HG02642 (cell line): ENCODE results near the gene RBM20.
"Not testable (repeated sequence)": the region's sequence is repeated elsewhere in the genome, so short reads cannot be mapped to it uniquely, and the experiment has no call there.

Experiments used
- ATAC-seq: cut with Tn5 transposase; IDR thresholded peaks from one replicate; pipeline ENCODE4 v1.9.1; 2021; ENCODE audit warnings: mild to moderate bottlenecking; ENCODE audit not compliant: unreplicated experiment, poor library complexity

Gene RBM20

DNA sequence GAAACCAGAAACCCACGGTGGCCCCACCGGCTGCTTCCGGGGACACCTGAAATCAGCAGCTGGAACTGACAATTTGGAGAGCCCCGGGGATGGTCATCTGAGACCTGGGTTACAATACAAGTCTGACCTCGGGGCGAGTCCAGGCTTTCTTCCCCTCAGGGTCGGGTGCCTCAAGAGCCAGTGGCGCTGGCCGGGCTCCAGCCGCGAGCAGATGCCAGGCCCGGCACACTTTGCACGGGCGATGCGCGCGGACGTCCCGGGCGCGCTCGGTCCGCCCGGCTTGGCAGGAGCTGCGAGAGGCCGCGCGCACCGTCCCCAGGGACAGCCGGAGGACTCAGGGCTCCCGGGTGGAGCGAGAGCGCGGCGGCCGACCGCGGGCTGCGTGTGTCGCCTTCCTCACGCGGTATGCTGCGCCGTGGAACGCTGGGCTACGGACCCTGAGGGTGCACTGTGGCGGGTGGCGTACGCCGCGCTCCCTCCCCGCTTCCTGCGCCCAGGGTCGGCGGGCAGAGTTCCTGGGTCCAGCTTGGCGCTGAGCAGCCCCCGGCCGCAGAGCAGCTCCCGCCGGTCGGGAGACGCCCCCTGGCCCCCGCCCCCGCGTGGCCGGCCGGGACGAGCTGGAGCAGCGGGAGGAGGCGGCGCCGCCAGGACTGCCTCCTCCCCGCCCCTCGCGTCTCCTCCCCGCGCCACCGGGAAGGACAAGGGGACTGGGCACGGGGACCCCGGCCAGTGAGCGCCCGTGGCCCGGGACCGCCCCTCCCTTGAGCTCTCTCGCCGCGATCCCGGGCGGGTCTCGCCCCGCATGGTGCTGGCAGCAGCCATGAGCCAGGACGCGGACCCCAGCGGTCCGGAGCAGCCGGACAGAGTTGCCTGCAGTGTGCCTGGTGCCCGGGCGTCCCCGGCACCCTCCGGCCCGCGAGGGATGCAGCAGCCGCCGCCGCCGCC, at the start of gene RBM20:
Gene RBM20, plus strand, starts transcription at position 684 of the 945 bp plus-strand sequence. Its CDS starts 119 bp downstream, at position 803.
- ATAC-seq = peak; percentile 62

DNA sequence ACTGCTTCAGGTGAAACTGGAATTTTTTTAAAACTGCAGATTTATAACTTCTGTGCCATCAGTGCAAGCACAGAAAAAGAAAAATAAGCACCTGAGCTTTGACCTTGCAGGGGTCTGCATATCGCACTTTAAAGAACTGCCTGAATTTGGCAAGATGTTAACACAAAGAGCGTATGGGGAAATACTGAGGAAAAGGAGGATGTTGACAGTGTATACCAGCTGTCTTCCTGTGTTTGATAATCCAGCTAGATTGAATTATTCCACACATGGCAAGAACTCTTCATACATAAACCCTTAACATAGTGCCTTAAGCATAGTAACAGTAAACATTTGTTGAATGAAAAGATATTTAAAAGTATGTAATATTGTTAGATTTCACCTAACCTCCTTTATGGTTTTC, 46.7 kb upstream of the RBM20 start:
- ATAC-seq = no peak

DNA sequence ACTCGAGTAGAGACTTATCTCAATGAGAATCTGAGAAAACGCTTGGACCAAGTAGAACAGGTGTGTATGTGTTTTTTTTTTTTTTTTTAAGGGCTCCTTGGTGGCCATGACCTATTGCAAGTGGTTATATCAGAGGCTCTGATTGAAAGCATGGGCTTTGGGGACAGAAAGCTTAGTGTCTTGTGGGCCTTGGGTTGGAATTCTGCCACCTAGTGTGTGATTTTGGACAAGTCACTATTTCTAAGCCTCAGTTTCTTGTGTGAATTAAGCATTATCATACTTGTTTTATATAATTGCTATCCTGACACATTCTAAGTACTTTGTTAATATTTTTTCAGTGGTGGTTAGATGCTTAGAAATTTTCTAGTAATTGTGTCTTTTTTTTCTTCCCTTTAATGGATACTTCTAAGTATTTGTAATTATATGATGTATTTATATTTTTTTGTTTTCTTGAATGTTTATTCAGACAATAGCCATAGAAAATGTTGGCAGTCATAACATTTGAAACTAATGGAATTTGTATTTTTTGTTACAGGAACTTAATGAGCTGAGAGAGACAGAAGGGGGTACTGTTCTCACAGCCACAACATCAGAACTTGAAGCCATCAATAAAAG, 43.5 kb upstream of the RBM20 start:
- peak; percentile 66 for ATAC-seq

DNA sequence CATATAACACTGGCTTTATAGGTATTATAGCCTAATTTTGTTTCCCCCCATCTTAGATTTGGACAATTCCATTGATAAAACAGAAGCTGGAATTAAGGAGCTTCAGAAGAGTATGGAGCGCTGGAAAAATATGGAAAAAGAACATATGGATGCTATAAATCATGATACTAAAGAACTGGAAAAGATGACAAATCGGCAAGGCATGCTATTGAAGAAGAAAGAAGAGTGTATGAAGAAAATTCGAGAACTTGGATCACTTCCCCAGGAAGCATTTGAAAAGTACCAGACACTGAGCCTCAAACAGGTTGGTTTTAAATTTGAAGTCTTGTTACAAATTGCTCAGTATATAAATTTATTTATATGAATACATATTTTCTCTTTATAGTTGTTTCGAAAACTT, 42.6 kb upstream of the RBM20 start:
- ATAC-seq = no peak

- no peak for ATAC-seq
Observed at GRCh38 chr10:110608087-110608486, 36.0 kb upstream of the RBM20 start.

DNA sequence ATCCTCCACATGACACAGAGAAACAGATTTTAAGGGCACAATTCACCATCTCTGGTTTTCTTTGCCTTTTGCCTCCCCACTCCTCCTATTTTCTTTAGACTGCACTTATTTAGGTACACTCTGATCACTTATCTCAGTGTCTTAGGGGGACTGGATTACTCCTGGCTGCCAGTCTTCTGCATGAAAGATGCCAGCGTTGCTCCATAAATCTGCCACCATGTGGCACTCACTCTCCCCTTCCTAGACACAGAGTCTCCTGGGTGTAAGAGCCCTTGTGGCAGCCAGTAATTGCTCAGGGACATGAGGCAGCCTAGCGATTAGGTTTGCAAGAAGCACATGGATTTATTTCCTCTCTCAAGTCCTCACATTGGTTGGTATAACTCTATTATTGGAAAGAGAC, 34.5 kb upstream of the RBM20 start:
- no peak for ATAC-seq

- no peak for ATAC-seq
Observed at GRCh38 chr10:110610308-110610774, 33.8 kb upstream of the RBM20 start.

GRCh38 chr10:110610781-110611180, 33.4 kb upstream of the RBM20 start:
- ATAC-seq = not testable (repeated sequence)

- peak; percentile 39 for ATAC-seq
Observed at GRCh38 chr10:110612087-110612486, 32.0 kb upstream of the RBM20 start.

DNA sequence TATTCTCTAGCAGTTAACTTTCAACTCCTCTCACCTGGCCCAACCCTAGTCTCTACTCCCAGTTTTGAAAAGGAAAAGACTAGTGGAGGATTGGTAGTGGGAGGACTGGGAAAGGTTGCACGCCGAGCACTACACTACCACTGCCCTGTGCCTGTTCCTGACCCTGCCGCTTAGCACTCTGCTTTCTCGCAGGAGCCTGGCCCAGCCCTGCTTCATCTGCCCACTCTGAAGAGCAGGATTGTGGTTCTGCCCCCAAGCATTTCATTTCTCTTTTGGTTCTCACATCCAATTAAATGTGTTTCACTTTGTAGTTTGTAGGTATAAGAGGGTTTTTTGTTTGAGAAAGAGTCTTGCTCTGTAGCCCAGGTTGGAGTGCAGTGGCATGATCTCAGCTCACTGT, 31.5 kb upstream of the RBM20 start:
- no peak for ATAC-seq

GRCh38 chr10:110613341-110613995, 30.7 kb upstream of the RBM20 start:
- ATAC-seq = no peak

DNA sequence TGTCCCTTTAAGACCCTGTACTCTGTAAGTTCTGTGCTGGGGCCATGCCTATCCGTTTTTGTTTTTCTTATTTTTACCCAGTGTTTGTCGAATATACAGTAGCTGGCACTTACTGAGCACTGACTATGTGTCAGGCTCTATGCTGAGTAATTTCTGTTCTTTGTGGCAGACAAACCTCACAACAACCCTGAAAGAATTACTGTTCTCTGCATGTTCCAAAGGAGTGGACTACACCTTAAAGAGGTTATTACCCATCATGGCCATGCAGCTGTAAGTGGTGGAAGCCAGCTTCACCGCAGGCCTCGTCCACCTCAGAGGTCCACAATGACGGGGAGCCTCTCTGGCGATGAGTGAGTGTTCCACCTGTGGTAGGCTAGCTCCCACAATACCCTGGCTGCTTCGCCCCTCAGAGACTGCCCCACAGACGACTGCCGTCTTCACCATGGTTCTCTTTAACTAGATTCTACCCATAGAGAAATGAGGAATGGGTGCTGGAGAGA, 30.1 kb upstream of the RBM20 start:
- no peak for ATAC-seq

- ATAC-seq = no peak
Observed at GRCh38 chr10:110615057-110615747, 28.9 kb upstream of the RBM20 start.

GRCh38 chr10:110616493-110617033, 27.6 kb upstream of the RBM20 start:
- no peak for ATAC-seq

DNA sequence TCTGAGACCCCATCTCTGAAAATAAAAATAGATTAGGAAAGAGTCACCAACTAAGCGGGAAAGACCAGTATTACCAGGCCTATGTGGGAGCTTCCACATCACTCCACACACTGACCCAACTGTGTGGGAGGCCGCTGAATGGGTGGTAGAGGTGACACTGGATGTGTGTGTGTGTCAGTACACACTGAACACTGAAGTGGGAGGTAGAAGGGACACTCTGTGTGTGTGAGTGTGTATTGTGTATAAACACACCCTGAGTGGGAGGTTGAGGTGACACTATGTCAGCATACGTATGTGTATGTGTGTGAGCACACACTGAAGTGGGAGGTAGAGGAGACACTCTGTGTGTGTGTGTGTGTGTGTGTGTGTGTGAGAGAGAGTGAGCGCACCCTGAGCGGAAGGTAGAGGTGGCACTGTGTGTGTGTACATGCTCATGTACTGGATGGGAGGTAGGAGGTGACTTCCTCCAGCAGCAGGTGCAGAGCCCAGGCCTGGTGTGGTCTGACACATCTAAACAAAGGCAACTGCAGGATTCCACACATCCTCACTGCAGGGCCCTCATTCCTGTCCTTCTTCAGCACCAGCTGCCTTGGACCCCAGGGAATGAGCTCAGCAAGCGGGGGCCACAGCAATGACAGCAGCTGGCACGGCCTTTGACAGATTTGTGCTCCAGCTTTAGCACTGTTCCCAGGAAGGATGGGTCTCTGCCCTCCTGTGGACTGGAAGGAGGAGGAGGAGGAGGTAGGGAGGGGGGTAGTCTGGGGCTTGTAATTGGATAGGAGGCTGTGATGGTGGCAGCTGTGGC, 26.5 kb upstream of the RBM20 start:
- no peak for ATAC-seq

DNA sequence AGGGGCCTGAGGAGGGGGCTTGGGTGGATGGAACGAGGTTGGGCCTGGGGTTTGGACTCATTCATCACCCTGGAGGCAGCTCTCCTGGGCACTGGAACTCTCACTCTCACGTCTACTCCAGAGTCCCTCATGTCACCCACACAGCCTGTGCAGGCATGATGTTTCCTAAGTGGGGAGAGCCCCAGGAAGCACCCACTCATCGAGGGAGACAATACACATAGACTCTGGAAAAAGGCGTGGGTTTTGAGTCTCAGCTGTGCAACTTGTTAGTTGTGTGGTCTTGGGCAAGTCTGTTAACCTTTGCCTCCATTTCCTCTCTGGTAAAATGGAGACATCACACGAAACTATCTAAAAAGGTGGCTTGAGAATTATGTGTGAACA, 25.9 kb upstream of the RBM20 start:
- no peak for ATAC-seq

DNA sequence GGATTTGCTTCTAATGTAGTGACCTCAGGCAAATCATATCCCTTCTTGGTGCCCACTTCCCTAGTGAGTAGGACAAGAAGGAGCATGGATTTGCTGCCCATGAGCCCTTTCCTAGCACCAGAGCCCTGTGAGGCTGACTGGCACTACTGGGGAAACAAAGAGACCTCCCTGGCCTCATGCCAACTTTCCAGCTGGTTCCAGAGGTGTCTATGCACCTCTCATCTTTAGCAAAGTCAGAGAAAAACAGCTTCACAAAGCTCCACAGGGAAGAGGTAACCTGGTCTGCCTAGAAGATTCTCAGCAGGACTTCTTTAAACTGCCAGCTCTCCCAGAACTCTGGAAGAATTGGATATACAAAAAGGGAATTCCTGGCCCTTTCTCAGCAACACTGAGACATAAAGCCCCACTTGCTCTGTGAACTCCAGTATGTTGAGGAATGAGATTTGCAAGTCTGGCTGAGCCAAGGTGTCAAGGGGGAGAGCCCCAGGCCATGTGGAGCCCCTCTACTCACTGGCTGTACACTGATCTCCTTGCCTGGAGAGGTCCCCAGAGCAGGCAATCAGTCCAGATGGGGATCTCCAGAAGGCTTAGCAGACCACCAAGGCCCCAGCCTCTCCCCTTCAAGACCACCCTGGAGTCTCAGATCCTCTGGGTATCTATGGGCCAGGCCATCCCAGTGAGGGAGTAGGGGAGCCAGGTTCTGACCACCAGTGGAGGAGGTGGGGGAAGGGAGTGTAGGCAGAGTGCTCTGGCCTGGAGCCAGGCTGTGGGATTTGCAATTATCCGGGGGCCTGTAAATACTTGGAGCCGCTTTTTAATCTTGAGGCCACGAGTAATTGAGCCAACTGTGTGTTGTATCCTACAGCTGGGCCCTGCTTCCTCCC, 24.4 kb upstream of the RBM20 start:
- ATAC-seq = no peak

GRCh38 chr10:110620398-110620719, 23.8 kb upstream of the RBM20 start:
- no peak for ATAC-seq
